ENCODE measurements around the gene CLTRN. TPM values are rescaled to one million over a fixed set of nuclear protein-coding genes. Genes with fewer than 3 reads are reported as not detected.

CLTRN gene
- total and polyA plus RNA-seq, 2 of the 8 experiments (the other 6 are each of a cell fraction or from before 2014, with no cell fraction given), result 1.2 to 1.3 TPM

- no peak overlapping the region for H3K14ac ChIP-seq (ENCODE audit: insufficient read length)
- peaks cover 0 to 4% (median 0%) of the 10 kb centered on the region in 4 experiments; a peak in 3 of 7 replicates for H3K4me1 ChIP-seq (replicated peaks in 1 of 4; ENCODE audit: control insufficient read depth in 3 of 4, insufficient read depth in 4 of 4, low read length in 3 of 4)
- H3K9ac ChIP-seq (replicated peaks in 1 of 4; ENCODE audit: extremely low read depth in 1 of 4, low read depth in 3 of 4, low read length in 3 of 4), result peak overlapping the region; percentile 72 to 98 (median 96)
- peaks cover 0 to 4% (median 2%) of the 10 kb centered on the region in 4 experiments; a peak in 2 of 8 replicates for H3K36me3 ChIP-seq (ENCODE audit: control insufficient read depth in 2 of 4, insufficient read depth in 4 of 4, low read length in 3 of 4)
- no peak overlapping the region for H3K4ac ChIP-seq (replicated peaks; ENCODE audit: insufficient read length, low read depth, low read length)
- H2AK5ac ChIP-seq (ENCODE audit: low read depth, low read length), result no peak overlapping the region
- H4K91ac ChIP-seq (replicated peaks; ENCODE audit: insufficient read length, low read length), result peak overlapping the region; percentile 99
- H3K79me2 ChIP-seq (ENCODE audit: control insufficient read depth in 1 of 2, insufficient read depth in 2 of 2, low read length in 2 of 2), result peaks cover 12 to 41% of the 10 kb centered on the region in 2 experiments
- peak overlapping the region; percentile 100 for H4K5ac ChIP-seq (ENCODE audit: insufficient read length, low read depth, low read length)
- no peak overlapping the region for H3K23ac ChIP-seq (ENCODE audit: insufficient read length)
- WGBS, 2 experiments (ENCODE audit: extremely low coverage in 1 of 2, insufficient coverage in 1 of 2, insufficient read length in 1 of 2, insufficient replicate concordance in 2 of 2, low coverage in 1 of 2, low lambda C conversion rate in 2 of 2, missing lambda C conversion rate in 1 of 2), result 0% methylated on average over 36 of the region's 49 CpGs; no CpG with 5 or more reads in 1 of the 2 experiments
- peak overlapping the region; percentile 90; the same call in 1 of the 2 replicates for H2BK12ac ChIP-seq (ENCODE audit: low read depth, low read length)
- ChIA-PET POLR2A (ENCODE audit: partially characterized antibody) (interaction anchor here (1.4 to 1.8 kb wide), 2 partner anchors 9 to 11 kb away, joined by 4 to 7 read pairs; no protein-coding TSS in a partner anchor), CTCF (ENCODE audit: partially characterized antibody) (no interaction called here)
- DNase-seq (ENCODE audit: low read depth in 1 of 2, low spot score in 2 of 2) (peak in 1 of 2 experiments; percentile 76), FAIRE-seq (no peak)
- no peaks in the 10 kb centered on the region for H3K9me3 ChIP-seq (ENCODE audit: insufficient read depth in 2 of 2, low read depth in 1 of 2, low read length in 1 of 2)
- peak overlapping the region; percentile 80 to 89 for H3K4me2 ChIP-seq (ENCODE audit: insufficient read depth in 1 of 2, low read depth in 2 of 2, low read length in 2 of 2)
- H2BK120ac ChIP-seq (replicated peaks; ENCODE audit: low read depth, low read length), result no peak overlapping the region
- peaks cover 0 to 2% of the 10 kb centered on the region in 2 experiments for H4K20me1 ChIP-seq (replicated peaks in 1 of 2; ENCODE audit: control insufficient read depth in 1 of 2, insufficient read depth in 2 of 2, low read length in 2 of 2)
- peak overlapping the region; percentile 96 for H3K27ac ChIP-seq (ENCODE audit: low read depth, low read length)
- H4K8ac ChIP-seq (ENCODE audit: extremely low read depth, insufficient read depth, low read length), result peak overlapping the region; percentile 96
- peak overlapping the region; percentile 99 for H2BK5ac ChIP-seq (ENCODE audit: low read depth, low read length)
- no peaks in the 10 kb centered on the region; the same call in 1 of the 2 replicates for H3K23me2 ChIP-seq (ENCODE audit: low read depth, low read length)
- no peaks in the 10 kb centered on the region for H3K27me3 ChIP-seq (replicated peaks in 1 of 4; ENCODE audit: control insufficient read depth in 3 of 4, extremely low read depth in 1 of 4, insufficient read depth in 3 of 4, low read length in 3 of 4)
- no peaks in the 10 kb centered on the region for H3K79me1 ChIP-seq (ENCODE audit: low read depth, low read length)
- peak overlapping the region; percentile 90 for H3K56ac ChIP-seq (replicated peaks; ENCODE audit: insufficient read length, low read depth, low read length)
- H3K4me3 ChIP-seq (ENCODE audit: extremely low read depth in 1 of 4, insufficient read depth in 2 of 4, low read depth in 3 of 4, low read length in 4 of 4), result peak overlapping the region; percentile 76 to 94 (median 88)
- peak overlapping the region; percentile 87 for H3K18ac ChIP-seq (ENCODE audit: extremely low read depth, low read length)
- peak overlapping the region; percentile 98 for H2AFZ ChIP-seq (ENCODE audit: low read length)
- H2BK15ac ChIP-seq (ENCODE audit: low read length), result no peak overlapping the region
- H2BK20ac ChIP-seq (ENCODE audit: low read length), result no peak overlapping the region
- no peak for TF ChIP-seq SIN3A (conservative IDR thresholded peaks at IDR 0.05 in 1 of 2, IDR thresholded peaks at IDR 0.05 in 1 of 2; ENCODE audit: low read depth in 1 of 2, low read length in 2 of 2)
- 0 out of 2 replicates have a peak, but pooled peaks have one; percentile 33 for TF ChIP-seq RBBP5 (IDR thresholded peaks at IDR 0.05; ENCODE audit: borderline replicate concordance, low read depth, low read length)
- TF ChIP-seq NRF1 (IDR thresholded peaks at IDR 0.05; ENCODE audit: low read depth, low read length), result peak; percentile 62
- TF ChIP-seq MAX (IDR thresholded peaks at IDR 0.05), result peak; percentile 65
- no peak for TF ChIP-seq TAF7 (optimal IDR thresholded peaks at IDR 0.05; ENCODE audit: borderline replicate concordance, low read depth, low read length)
- no peak for TF ChIP-seq SP2 (IDR thresholded peaks at IDR 0.05; ENCODE audit: low read length)
- TF ChIP-seq ATF3 (IDR thresholded peaks at IDR 0.05; ENCODE audit: insufficient read depth, low read depth, low read length), result no peak
- peak; percentile 88 for TF ChIP-seq CREB1 (IDR thresholded peaks at IDR 0.05)
- no peak for TF ChIP-seq CHD2 (IDR thresholded peaks at IDR 0.05; ENCODE audit: low read length)
These were observed 10.4 kb upstream of the CLTRN start for GRCh38 chrX:15674841-15675489.
